ENCODE results near the gene ORAI3.
A peak's percentile ranks its signal among the peaks of the same experiment; 100 is the strongest.

ORAI3 gene

GRCh38 chr16:30947859-30948666 is 805 bp upstream of the ORAI3 start:
- no peak for DNase-seq

DNA sequence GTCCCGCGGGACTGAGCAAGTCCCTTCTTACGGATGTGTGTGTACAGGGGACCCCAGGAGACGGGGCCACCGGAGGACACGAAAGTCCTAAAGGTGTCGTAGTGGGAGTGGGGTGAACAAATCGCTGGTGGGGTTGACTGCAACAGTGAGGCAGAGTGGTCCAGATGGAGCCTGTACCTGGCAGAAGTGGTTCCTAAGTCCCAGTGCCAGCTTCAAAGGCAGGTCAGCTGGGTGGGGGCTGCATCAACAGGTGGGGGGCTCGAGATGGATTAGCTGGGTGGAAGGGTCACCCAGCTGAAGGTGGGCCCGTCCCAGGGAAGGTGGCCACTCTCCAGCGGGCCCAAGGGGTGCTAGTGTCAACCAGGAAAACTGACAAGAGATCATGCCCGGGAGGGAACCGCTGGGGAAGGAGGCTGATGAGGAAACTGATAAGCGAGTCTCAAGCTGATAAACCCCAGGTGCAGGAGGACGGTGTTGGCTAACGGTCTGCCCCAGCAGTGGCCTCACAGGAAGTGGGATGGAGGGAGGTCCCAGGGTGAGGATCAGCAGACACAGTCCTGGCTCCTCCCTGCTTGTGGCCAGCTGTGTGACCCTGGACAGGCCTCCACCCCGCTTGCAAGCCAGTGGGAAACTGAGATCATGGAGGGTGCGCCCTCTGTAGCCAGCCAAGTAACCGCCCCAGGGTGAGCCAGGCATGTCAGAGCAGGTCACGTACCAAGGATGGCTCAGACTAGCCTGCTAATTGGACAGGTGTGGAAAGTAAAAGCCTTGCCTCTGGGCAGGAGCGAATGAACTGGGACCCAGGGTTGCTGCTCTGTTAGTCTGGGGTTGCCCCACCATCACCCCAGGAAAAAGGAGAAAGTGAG is 1.0 kb downstream of the ORAI3 start:
- DNase-seq = no peak

DNA sequence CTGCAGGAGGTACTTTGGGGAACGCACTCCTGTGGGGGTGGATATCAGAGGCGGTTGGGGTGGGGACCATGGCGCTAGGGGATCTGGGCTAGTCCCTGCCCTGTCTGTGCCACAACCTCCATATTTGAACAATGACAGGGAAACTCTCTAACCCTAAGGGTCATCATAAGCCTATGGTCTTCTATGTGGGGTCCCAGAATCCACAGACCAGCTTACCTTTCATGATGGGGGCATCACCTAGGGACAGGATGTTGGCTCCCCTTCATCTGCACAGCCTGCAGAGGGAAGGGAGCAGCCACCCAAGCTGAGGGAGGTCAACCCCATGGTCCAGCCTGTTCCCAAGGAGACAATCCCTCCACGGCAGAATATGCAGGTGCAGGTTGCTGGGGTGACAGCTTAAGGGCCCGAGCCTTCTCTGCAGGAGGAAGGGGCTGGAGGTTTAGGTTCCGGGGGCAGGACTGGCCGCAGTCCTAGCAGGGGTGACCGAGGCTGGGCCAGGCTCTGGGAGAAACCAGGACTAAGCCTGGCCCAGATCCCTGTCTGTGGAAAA is 1.7 kb downstream of the ORAI3 start:
- no peak for DNase-seq

GRCh38 chr16:30951193-30951592 is 2.3 kb downstream of the ORAI3 start:
- no peak for DNase-seq

- DNase-seq = no peak
Observed at GRCh38 chr16:30951750-30952149, 2.9 kb downstream of the ORAI3 start.

- DNase-seq = no peak
Observed at GRCh38 chr16:30953111-30953510, 4.2 kb downstream of the ORAI3 start.

- DNase-seq = peak; percentile 48
Observed at GRCh38 chr16:30953511-30954124, 4.8 kb downstream of the ORAI3 start.

GRCh38 chr16:30954993-30955392 is 6.1 kb downstream of the ORAI3 start:
- no peak for DNase-seq

DNA sequence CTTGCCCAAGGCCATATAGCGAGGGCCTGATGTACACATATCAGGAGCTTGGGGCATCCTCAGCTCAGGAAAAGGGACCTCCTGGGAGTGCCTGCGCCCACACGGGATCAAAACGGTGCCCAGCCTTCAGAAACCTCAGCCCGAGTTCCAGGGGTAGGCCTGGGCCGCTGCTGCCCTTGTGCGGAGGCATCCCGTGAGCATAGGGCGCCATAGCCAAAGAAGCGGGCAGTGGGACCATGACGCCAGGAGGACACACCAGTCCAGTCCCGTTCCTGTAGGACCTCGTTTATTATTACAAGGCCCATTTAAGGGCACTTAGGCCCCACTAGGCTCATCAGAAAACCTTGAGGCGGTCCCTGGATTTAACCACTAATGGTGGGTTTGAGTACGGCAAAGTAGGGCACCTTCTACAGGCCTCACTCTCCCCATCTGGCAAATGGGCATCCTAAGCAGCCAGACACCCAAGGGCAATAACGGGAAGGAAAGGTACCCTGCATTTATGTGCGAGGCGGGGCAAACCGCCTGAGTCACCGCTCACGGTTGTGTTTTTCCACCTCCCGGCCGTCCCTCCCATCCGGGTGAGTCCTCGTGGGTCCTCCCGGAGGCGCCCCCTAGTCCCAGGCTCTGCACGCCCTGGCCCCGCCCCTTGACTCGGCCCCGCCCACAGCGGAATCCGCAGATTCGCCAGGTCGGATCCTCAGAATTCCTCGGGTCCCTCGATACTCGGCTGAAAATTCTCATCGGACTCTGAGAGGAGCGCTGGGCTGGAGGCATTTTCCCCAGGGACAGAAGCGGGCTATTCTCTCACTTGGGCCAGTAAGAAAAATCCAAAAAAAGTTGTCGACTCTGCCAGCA is 8.0 kb downstream of the ORAI3 start:
- DNase-seq = peak; percentile 69

DNA sequence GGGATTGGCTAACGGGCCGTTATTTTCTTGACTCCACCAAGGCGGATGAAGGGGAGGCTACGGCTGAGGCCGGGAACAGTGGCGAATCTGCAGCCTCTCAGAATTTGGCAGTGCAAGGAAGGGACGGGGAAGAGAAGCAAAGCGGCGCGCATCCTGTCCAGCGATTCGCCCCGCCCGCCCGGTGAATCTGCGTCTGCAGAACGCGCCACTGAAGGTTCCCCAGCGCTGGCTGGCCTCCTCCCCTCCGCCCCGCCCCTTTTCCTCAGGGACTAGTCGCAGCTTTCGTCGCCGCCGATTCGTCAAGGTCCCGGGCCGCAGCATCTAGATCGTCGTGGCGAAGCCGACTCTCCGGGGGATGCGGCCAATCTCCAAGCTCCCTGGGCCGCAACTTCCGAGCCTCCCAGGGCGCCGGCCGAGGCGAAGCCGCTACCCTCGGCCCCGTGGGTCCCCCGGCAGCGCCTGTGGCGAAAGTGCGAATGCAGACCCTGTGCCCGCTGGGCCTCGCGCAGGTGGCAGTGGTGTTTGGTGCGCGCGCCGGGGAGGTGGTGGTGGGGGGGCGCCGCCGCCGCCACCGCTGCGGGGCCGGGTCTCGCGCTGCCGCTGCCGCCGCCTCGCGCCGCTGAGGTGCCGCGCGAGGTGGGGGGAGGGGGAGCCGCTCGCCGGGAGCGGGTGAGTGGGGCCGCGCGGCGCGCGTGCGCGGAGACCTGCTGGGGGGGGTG is 8.7 kb downstream of the ORAI3 start, which contains the start of gene SETD1A:
Gene SETD1A, plus strand, starts transcription at position 299 of the 719 bp plus-strand sequence. CDS start 978 bp downstream, outside the sequence.
- peak; percentile 96 for DNase-seq

- no peak for DNase-seq
Observed at GRCh38 chr16:30958175-30959079, 9.6 kb downstream of the ORAI3 start.

DNA sequence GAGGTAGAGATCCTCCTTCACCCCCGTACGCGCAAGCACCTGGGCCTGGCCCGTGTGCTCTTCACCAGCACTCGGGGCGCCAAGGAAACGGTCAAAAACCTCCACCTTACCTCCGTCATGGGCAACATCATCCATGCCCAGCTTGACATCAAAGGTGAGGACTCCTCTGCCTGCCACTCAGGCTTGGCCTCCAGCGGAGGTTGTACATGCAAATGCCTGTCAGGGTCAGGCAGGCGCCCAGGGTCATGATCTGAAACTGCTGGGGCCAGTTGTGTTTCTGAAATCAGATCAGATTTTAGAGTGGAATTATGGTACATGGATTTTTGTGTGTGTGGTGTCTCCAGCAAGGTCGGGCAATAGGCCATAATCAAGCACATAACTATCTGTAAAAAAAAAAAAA is 12.5 kb downstream of the ORAI3 start:
- DNase-seq = no peak

- no peak for DNase-seq
Observed at GRCh38 chr16:30963925-30964511, 15.2 kb downstream of the ORAI3 start.

GRCh38 chr16:30964574-30965226 is 15.8 kb downstream of the ORAI3 start:
- DNase-seq = no peak

DNA sequence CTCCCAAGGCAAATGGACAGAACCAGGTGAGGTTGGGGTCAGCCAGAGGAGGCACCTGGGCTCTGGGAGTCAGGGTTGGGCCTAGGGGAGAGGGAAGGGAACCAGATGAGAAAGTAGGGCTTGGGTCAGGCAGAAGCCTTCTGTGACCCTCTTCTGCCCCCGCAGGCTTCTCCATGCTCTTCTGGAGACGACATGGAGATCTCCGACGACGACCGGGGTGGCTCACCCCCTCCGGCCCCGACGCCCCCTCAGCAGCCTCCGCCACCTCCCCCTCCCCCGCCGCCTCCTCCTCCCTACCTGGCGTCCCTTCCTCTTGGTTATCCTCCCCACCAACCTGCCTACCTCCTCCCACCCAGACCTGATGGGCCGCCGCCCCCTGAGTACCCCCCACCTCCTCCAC is 16.6 kb downstream of the ORAI3 start:
- no peak for DNase-seq

DNA sequence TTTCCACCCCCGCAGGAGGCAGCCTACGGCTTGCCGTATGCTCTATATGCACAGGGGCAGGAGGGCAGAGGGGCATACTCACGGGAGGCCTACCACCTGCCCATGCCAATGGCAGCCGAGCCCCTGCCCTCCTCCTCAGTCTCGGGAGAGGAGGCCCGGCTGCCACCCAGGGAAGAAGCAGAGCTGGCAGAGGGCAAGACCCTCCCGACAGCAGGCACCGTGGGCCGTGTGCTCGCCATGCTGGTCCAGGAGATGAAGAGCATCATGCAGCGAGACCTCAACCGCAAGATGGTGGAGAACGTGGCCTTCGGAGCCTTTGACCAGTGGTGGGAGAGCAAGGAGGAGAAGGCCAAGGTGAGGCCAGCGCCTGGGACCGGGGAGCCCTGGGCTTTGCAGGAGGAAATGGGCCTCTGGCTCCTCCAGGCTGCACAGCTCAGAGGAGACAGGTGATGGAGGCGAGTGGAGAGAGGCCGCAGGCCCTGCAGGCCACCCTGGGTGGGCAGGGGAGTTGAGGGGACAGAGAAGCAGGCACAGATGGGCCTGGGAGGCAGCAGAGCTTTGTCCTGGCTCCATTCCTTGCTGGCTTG is 17.3 kb downstream of the ORAI3 start:
- DNase-seq = no peak

DNA sequence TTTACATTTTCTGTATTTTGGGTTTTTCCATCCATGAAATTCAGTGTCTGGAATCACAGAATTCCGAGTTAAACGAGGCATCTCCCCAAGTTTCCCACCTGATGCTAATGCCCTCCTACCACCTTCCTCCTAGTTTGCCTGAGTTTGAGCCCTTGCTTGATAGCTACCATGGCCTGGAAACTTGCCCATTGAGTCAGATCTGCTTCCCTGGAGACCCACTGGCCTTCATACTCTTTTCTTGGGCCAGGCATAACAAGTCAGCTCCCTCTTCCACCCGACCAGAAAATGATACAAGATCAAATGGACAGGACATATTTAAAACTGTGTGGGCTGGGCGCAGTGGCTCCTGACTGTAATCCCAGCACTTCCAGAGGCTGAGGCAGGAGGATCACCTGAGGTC is 18.9 kb downstream of the ORAI3 start:
- DNase-seq = no peak

DNA sequence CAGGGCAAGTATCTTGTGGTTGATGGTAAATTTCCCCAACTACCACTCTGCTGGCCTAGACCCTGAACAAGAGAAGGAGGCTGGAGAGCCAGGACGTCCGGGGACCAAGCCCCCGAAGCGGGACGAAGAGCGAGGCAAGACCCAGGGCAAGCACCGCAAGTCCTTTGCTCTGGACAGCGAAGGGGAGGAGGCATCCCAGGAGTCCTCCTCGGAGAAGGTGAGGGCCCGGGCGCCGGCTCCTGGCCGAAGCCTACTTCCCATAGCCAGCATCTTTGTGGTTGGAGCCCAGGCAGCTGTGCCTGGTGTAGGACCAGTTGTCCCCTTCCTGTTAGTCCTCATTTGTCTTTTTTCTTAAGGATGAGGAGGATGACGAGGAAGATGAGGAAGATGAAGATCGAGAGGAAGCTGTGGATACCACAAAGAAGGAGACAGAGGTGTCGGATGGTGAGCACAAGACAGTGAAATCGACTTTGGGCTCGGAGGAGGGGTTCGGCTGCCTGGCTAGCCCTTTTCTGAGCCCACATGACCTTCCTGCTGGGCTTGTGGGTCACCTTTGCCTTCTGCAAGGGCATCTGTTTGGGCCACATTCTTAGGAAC is 20.5 kb downstream of the ORAI3 start:
- DNase-seq = no peak

- DNase-seq = no peak
Observed at GRCh38 chr16:30971298-30971697, 22.4 kb downstream of the ORAI3 start.
